Esophagus muscularis mucosa (tissue), 3 donors: ENCODE measurements around the gene PRLR.

ENCODE experiments used
- CTCF ChIP-seq, 3 experiments: fragments of 200-600 bp in 2 of 3; fragments of 450-650 bp in 1 of 3; sonication (generic) in 2 of 3; IDR thresholded peaks; one replicate each; pipeline ENCODE4 v1.5.1; 2017 to 2019; ENCODE audit warnings: antibody characterized with exemption in 3 of 3, mild to moderate bottlenecking in 2 of 3, moderate library complexity in 1 of 3
- POLR2A ChIP-seq: fragments of 450-650 bp; IDR thresholded peaks from one replicate; pipeline ENCODE4 v1.6.1; 2017; ENCODE audit warnings: antibody characterized with exemption, moderate library complexity, mild to moderate bottlenecking, low read depth
- POLR2AphosphoS5 ChIP-seq, 2 donors: sonication (generic); formaldehyde crosslinking; IDR thresholded peaks; one replicate each; pipeline ENCODE4 v1.6.1; 2017; ENCODE audit warnings: antibody characterized with exemption in 2 of 2

GRCh38 chr5:35151146-35151920 lies 79.0 kb downstream of the PRLR start:
- TF ChIP-seq POLR2A (no peak), CTCF (IDR thresholded peaks at IDR 0.05) (no peak), POLR2AphosphoS5 (IDR thresholded peaks at IDR 0.05) (no peak)
